Osteoblast (primary cell): ENCODE results near the gene KRT78. TPM values are rescaled to one million over a fixed set of nuclear protein-coding genes. Genes with fewer than 3 reads are reported as not detected.
A peak's percentile ranks its signal among the peaks of the same experiment; 100 is the strongest.

Source experiments
- DNase-seq: peaks from one replicate; pipeline ENCODE4 v3.0.0; 2011; ENCODE audit warnings: low spot score, mixed read lengths; ENCODE audit not compliant: insufficient read length; ENCODE audit errors: missing footprints
- H2AFZ ChIP-seq: 2 replicates; pipeline ENCODE4 v1.6.0; 2011; ENCODE audit warnings: mild to moderate bottlenecking, low read length
- H3K27ac ChIP-seq: 2 replicates; pipeline ENCODE4 v1.5.1; 2011; ENCODE audit warnings: mild to moderate bottlenecking, low read depth, low read length, moderate library complexity
- H3K27me3 ChIP-seq: 2 replicates; pipeline ENCODE4 v1.6.0; 2012; ENCODE audit warnings: mild to moderate bottlenecking, control low read depth, inconsistent platforms, low read length, moderate library complexity; ENCODE audit not compliant: insufficient read depth
- H3K36me3 ChIP-seq: 2 replicates; pipeline ENCODE4 v1.5.1; 2011; ENCODE audit warnings: mild to moderate bottlenecking, low read length, control low read depth, moderate library complexity; ENCODE audit not compliant: insufficient read depth
- H3K4me1 ChIP-seq: 2 replicates; pipeline ENCODE4 v1.5.1; 2011; ENCODE audit warnings: mild to moderate bottlenecking, low read length, control low read depth, moderate library complexity; ENCODE audit not compliant: insufficient read depth
- H3K4me2 ChIP-seq: 2 replicates; pipeline ENCODE4 v1.6.0; 2011; ENCODE audit warnings: mild to moderate bottlenecking, low read length; ENCODE audit not compliant: insufficient read depth
- H3K4me3 ChIP-seq: fragments of 200-600 bp; sonication (generic); 3 replicates; pipeline ENCODE4 v1.5.1; 2012; ENCODE audit warnings: mild to moderate bottlenecking, low read length, inconsistent platforms; ENCODE audit not compliant: insufficient read depth
- H3K79me2 ChIP-seq: 2 replicates; pipeline ENCODE4 v1.6.0; 2012; ENCODE audit warnings: mild to moderate bottlenecking, low read length, control low read depth, inconsistent platforms; ENCODE audit not compliant: insufficient read depth
- H3K9me3 ChIP-seq: 2 replicates; pipeline ENCODE4 v1.5.1; 2011; ENCODE audit warnings: low read depth, low read length, control low read depth
- H4K20me1 ChIP-seq: 2 replicates; pipeline ENCODE4 v1.6.0; 2012; ENCODE audit warnings: mild to moderate bottlenecking, low read length, control low read depth; ENCODE audit not compliant: insufficient read depth
- total RNA-seq: library from RNA; depleted of rRNA; stranded (reverse); fragments of >200 nt; gene quantifications from 2 replicates; pipeline ENCODE4 v1.2.3, GENCODE V29; 2012
- TF ChIP-seq, protein P1 (sequence below): IDR thresholded peaks from 2 replicates; pipeline ENCODE4 v1.5.1; 2011; ENCODE audit warnings: mild to moderate bottlenecking, low read depth, low read length, moderate library complexity; ENCODE audit errors: extremely low read depth

KRT78 gene
- total RNA-seq, 1 donor: not detected

DNA sequence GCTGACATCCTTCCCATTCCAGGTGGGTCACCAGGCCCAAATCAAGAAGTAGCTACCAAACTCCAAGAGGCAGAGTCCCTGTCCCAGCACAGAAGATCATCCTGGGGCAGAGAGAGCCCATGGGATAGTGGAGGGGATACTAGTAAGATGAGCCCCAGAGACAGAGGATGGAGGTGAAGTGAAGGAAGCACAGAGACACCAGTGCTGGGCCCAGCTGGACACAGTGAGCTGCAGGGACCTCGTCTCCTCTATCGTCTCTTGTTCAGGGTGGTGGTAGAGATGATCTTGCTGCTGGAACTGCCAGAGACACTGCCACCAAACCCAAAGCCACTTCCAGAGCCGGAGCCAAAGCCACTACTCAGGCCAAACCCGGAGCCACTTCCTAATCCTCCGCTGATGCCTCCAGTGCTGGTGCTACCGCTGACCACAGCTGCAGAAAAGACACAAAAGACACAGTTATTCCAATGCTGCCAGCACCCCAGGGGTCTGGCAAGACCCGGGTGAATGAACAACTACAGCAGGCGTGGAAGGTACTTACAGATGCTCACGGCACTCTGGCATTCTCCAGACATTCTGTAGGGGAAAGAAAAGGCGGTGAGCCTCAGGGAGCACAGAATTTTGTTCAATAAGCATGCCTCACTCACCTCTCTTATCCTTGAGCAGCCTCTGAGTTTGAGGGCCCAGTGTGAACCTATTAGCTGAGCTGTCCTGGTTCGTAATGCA, 41.8 kb downstream of the KRT78 start:
- no peaks in the 10 kb centered on the region for H4K20me1 ChIP-seq
- H3K9me3 ChIP-seq: no peaks in the 10 kb centered on the region
- H3K27me3 ChIP-seq: peaks cover 10% of the 10 kb centered on the region
- DNase-seq: no peak
- no peaks in the 10 kb centered on the region for H3K79me2 ChIP-seq
- H3K27ac ChIP-seq: no peak overlapping the region
- no peak overlapping the region for H3K4me3 ChIP-seq
- H3K4me2 ChIP-seq: no peak overlapping the region
- TF ChIP-seq, protein P1, sequence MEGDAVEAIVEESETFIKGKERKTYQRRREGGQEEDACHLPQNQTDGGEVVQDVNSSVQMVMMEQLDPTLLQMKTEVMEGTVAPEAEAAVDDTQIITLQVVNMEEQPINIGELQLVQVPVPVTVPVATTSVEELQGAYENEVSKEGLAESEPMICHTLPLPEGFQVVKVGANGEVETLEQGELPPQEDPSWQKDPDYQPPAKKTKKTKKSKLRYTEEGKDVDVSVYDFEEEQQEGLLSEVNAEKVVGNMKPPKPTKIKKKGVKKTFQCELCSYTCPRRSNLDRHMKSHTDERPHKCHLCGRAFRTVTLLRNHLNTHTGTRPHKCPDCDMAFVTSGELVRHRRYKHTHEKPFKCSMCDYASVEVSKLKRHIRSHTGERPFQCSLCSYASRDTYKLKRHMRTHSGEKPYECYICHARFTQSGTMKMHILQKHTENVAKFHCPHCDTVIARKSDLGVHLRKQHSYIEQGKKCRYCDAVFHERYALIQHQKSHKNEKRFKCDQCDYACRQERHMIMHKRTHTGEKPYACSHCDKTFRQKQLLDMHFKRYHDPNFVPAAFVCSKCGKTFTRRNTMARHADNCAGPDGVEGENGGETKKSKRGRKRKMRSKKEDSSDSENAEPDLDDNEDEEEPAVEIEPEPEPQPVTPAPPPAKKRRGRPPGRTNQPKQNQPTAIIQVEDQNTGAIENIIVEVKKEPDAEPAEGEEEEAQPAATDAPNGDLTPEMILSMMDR: no peak
- H3K4me1 ChIP-seq: no peaks in the 10 kb centered on the region
- no peak overlapping the region for H2AFZ ChIP-seq
- no peaks in the 10 kb centered on the region for H3K36me3 ChIP-seq

DNA sequence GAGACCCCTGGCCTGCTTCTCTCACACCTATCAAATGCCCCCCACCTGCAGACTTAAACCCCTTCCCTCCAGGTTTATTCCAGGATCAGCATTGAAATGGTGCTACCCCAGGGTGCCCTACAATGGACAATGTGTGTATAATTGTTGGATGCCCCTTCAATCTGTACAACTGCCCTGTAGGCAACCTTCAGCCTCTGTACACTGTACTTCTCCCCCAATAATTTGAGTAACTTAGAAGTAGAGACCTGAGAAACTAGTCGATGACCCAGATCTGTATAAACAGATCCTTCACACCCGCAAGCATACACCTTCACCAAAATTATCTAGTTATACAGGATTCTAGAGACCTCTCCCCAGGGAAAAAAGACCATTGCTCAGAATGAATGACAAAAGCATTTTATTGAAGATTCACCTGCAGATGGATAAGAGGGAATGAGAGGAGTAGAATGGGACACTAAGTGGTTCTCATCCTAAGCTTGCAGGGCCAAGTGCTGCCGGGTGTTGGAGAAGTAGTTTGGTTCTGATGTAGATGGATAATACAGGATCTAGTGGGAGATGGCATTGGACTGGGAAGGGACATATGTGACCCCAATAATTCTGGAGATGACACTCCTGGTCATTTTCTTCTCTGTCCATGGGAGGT, 42.5 kb downstream of the KRT78 start:
- no peaks in the 10 kb centered on the region for H4K20me1 ChIP-seq
- H2AFZ ChIP-seq: no peak overlapping the region
- peak; percentile 54 for DNase-seq
- no peaks in the 10 kb centered on the region for H3K36me3 ChIP-seq
- H3K4me2 ChIP-seq: no peak overlapping the region
- peaks cover 10% of the 10 kb centered on the region for H3K27me3 ChIP-seq
- H3K9me3 ChIP-seq: no peaks in the 10 kb centered on the region
- no peak overlapping the region for H3K27ac ChIP-seq
- H3K79me2 ChIP-seq: no peaks in the 10 kb centered on the region
- no peak overlapping the region for H3K4me3 ChIP-seq
- TF ChIP-seq, protein P1: no peak
- no peaks in the 10 kb centered on the region for H3K4me1 ChIP-seq

DNA sequence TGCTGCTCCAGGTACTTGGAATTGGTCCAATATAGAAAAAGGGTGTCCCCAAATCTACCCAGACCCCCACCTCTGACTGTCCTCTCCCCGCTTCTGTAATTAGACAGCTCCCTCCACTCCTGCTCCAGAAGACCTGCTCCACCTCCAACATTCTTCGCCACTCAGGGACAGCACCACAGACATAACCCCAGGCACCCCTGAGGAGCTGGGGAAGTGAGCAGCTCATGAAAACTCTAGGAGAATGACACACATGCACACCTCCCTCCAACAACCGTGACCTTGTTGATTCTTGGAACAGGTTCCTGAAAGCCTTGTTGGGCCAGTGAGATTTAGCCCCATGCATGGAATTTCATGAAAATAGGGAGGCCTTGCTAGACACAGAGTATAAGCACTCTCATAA, 43.1 kb downstream of the KRT78 start:
- no peak overlapping the region for H2AFZ ChIP-seq
- H3K4me2 ChIP-seq: no peak overlapping the region
- no peak overlapping the region for H3K4me3 ChIP-seq
- H4K20me1 ChIP-seq: no peaks in the 10 kb centered on the region
- H3K79me2 ChIP-seq: no peaks in the 10 kb centered on the region
- no peak overlapping the region for H3K27ac ChIP-seq
- DNase-seq: no peak
- TF ChIP-seq, protein P1: no peak
- H3K36me3 ChIP-seq: no peaks in the 10 kb centered on the region
- H3K27me3 ChIP-seq: peaks cover 10% of the 10 kb centered on the region
- H3K4me1 ChIP-seq: no peaks in the 10 kb centered on the region
- H3K9me3 ChIP-seq: no peaks in the 10 kb centered on the region

DNA sequence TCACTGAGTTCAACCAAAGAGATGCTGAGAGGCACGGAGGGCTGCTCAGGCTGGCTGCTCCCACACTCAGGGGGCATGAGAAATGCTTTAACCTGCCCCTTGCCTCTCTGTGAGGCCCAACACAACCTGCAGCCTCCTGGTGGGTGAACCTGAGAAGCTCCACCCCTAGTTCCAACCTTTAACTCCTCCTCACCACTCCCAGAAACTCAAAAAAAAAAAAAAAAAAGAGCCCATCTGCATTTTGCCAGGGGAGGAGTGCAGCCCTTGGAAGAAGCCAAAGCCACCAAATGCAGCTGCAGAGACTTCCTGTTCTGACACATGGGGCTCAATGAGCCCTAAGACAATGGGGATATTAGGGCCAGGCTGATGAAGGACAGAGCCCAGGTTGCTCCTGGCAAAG, 43.8 kb downstream of the KRT78 start:
- Histone ChIP-seq H3K27ac (no peak overlapping the region), H3K4me1 (no peaks in the 10 kb centered on the region), H3K4me3 (no peak overlapping the region), H3K36me3 (no peaks in the 10 kb centered on the region), H2AFZ (no peak overlapping the region), H3K79me2 (no peaks in the 10 kb centered on the region), H4K20me1 (no peaks in the 10 kb centered on the region), H3K9me3 (no peaks in the 10 kb centered on the region), H3K4me2 (no peak overlapping the region), H3K27me3 (peaks cover 10% of the 10 kb centered on the region)
- DNase-seq: no peak
- TF ChIP-seq, protein P1: no peak
